Measurements from ENCODE around the gene CBFA2T2.
"Not testable (repeated sequence)": the region's sequence is repeated elsewhere in the genome, so short reads cannot be mapped to it uniquely, and the experiment has no call there.

- TF ChIP-seq, protein P1, sequence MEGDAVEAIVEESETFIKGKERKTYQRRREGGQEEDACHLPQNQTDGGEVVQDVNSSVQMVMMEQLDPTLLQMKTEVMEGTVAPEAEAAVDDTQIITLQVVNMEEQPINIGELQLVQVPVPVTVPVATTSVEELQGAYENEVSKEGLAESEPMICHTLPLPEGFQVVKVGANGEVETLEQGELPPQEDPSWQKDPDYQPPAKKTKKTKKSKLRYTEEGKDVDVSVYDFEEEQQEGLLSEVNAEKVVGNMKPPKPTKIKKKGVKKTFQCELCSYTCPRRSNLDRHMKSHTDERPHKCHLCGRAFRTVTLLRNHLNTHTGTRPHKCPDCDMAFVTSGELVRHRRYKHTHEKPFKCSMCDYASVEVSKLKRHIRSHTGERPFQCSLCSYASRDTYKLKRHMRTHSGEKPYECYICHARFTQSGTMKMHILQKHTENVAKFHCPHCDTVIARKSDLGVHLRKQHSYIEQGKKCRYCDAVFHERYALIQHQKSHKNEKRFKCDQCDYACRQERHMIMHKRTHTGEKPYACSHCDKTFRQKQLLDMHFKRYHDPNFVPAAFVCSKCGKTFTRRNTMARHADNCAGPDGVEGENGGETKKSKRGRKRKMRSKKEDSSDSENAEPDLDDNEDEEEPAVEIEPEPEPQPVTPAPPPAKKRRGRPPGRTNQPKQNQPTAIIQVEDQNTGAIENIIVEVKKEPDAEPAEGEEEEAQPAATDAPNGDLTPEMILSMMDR (conservative IDR thresholded peaks at IDR 0.05; ENCODE audit: low read depth, low read length), result not testable (repeated sequence)
- TF ChIP-seq POLR2A (IDR thresholded peaks at IDR 0.05; ENCODE audit: low read depth, low read length); SMC3 (IDR thresholded peaks at IDR 0.05; ENCODE audit: low read depth, low read length); BHLHE40 (IDR thresholded peaks at IDR 0.05; ENCODE audit: low read depth, low read length); RCOR1 (IDR thresholded peaks at IDR 0.05; ENCODE audit: insufficient replicate concordance, low read length); NFE2L2 (IDR thresholded peaks at IDR 0.05; ENCODE audit: low read depth, low read length); FOS (IDR thresholded peaks at IDR 0.05; ENCODE audit: low read depth, low read length); MXI1 (IDR thresholded peaks at IDR 0.05; ENCODE audit: borderline replicate concordance, low read depth, low read length); CHD1 (IDR thresholded peaks at IDR 0.05; ENCODE audit: low read depth, low read length): not testable (repeated sequence)
- TF ChIP-seq, protein P2, sequence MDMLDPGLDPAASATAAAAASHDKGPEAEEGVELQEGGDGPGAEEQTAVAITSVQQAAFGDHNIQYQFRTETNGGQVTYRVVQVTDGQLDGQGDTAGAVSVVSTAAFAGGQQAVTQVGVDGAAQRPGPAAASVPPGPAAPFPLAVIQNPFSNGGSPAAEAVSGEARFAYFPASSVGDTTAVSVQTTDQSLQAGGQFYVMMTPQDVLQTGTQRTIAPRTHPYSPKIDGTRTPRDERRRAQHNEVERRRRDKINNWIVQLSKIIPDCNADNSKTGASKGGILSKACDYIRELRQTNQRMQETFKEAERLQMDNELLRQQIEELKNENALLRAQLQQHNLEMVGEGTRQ (IDR thresholded peaks at IDR 0.05; ENCODE audit: low read depth, low read length), result not testable (repeated sequence)
Observed at GRCh38 chr20:33698966-33699365, 209.1 kb downstream of the CBFA2T2 start.

All from IMR-90 (cell line).